Spleen (tissue), 7 donors: Measurements from ENCODE around the gene CNOT11.

ENCODE experiments used
- CTCF ChIP-seq, 11 experiments: fragments of 200-600 bp in 7 of 11; fragments of 450-650 bp in 4 of 11; sonication (generic) in 4 of 11; IDR thresholded peaks in 8 of 11; conservative IDR thresholded peaks in 3 of 11; 1 replicate in 7 of 11; 2 replicates in 4 of 11; pipeline versions ENCODE4 v1.4.0 to v1.8.0; 2016 to 2021; ENCODE audit warnings: antibody characterized with exemption in 11 of 11, inconsistent platforms in 4 of 11, mild to moderate bottlenecking in 1 of 11
- POLR2A ChIP-seq, 3 donors: fragments of 450-650 bp; IDR thresholded peaks; one replicate each; pipeline ENCODE4 v1.5.1; 2017; ENCODE audit warnings: antibody characterized with exemption in 3 of 3, mild to moderate bottlenecking in 1 of 3
- POLR2AphosphoS5 ChIP-seq, 3 donors: sonication (generic); formaldehyde crosslinking; IDR thresholded peaks; one replicate each; pipeline ENCODE4 v1.5.1; 2017; ENCODE audit warnings: antibody characterized with exemption in 3 of 3
- donor health status: DM: no; HTN: no; CAD: no; lungs with moderate emphysema.
- donor health status: DM: no; HTN: no; CAD: no.
- donor health status: DM: no; HTN: no; CAD: no.

- TF ChIP-seq CTCF (IDR thresholded peaks at IDR 0.05 in 8 of 11, conservative IDR thresholded peaks at IDR 0.05 in 3 of 11): no peak
- no peak for TF ChIP-seq POLR2A (IDR thresholded peaks at IDR 0.05)
- no peak for TF ChIP-seq POLR2AphosphoS5 (IDR thresholded peaks at IDR 0.05)
Measured at GRCh38 chr2:101305035-101305434, 52.3 kb downstream of the CNOT11 start.
